Activated naive CD4-positive, alpha-beta T cell treated with Interleukin-2 at 50 U/mL for 16 hours (primary cell): ENCODE measurements around the gene RRP1B.

Experiments
- DNase-seq: peaks from one replicate; pipeline ENCODE4 v3.0.0-alpha.2; 2020

Gene RRP1B

GRCh38 chr21:43728467-43729390 is 69.4 kb downstream of the RRP1B start:
- peak; percentile 83 for DNase-seq

DNA sequence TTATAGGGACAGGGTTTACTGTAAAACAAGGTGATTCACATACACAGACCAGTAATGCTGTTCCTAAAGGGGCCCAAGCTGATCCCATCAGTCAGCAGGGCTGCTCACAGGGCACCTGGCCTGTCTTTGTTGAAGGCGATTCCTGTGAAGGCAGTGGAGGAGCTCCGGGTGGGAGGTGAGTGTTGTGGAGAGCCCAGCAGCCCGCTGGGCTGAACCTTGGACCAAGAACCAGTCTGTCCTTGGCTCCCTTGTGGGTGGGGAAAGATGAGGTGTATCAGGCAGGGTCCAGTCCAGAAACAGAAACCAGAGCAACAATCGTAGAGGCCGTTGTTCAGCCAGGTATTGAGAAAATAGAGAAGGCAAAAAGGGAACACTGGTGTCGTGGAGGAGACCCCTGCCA is 72.1 kb downstream of the RRP1B start:
- DNase-seq, result no peak

- no peak for DNase-seq
These were observed 72.7 kb downstream of the RRP1B start for GRCh38 chr21:43731891-43732711.

- no peak for DNase-seq
These were observed 73.7 kb downstream of the RRP1B start for GRCh38 chr21:43733060-43733459.

GRCh38 chr21:43733529-43734071 is 74.2 kb downstream of the RRP1B start:
- DNase-seq, result no peak

GRCh38 chr21:43734131-43734927 is 75.0 kb downstream of the RRP1B start:
- no peak for DNase-seq

DNA sequence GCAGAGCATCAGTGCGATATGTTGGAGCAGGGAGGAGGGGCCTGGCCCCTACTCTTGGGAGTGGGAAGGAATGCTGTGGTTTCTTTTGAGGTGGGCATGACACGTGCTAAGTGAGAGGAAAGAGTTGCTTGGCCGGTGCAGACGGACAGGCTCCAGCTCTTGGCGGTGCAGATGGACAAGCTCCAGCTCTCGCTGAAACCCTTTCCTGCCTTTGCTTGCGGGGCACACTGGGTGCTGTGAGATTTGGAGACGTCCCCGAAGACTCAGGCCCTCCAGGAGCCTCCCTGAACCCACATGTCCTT is 75.5 kb downstream of the RRP1B start:
- DNase-seq, result no peak

DNA sequence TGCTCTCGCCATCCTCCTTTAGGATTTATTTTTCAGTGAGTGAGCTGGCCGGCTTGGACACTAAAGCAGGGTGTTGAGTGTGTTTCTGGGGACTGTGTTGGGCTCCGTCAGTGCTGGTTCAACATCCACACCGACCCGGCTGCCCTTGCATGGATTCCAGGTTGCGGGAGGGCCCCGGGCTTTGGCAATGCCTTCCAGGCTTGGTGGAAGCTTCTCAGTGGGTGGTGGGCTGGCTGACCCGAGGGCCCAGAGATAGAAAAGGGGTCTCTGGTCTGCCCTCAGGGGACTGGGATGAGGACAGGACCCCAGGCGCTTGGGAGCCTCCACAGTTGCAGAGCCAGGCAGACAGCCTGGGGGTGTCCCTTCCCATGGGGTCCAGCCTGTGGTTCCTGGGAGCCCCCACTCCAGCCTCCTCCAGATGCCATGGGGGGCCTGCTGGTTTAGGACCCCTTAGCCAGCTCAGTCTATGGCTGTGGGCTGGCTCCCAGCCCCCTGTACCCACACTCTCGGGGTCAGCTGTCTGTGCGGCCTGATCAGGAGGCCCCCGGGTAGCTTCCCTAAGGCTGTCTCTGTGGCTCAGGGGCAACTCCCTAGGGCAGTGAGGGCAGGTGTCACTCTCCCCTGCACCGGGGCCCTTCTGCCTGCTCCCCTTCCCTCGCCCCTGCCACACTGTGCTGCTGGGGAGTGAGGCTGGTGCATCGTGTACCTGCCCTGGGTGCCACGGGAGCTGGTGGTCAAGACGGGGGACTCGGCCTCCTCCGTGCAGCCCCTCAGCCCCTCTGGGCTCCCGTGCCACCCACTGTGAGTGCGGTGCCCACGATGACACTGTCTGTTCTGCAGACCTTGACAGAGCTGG is 76.1 kb downstream of the RRP1B start:
- DNase-seq, result no peak

GRCh38 chr21:43736224-43736883 is 77.0 kb downstream of the RRP1B start:
- no peak for DNase-seq

DNA sequence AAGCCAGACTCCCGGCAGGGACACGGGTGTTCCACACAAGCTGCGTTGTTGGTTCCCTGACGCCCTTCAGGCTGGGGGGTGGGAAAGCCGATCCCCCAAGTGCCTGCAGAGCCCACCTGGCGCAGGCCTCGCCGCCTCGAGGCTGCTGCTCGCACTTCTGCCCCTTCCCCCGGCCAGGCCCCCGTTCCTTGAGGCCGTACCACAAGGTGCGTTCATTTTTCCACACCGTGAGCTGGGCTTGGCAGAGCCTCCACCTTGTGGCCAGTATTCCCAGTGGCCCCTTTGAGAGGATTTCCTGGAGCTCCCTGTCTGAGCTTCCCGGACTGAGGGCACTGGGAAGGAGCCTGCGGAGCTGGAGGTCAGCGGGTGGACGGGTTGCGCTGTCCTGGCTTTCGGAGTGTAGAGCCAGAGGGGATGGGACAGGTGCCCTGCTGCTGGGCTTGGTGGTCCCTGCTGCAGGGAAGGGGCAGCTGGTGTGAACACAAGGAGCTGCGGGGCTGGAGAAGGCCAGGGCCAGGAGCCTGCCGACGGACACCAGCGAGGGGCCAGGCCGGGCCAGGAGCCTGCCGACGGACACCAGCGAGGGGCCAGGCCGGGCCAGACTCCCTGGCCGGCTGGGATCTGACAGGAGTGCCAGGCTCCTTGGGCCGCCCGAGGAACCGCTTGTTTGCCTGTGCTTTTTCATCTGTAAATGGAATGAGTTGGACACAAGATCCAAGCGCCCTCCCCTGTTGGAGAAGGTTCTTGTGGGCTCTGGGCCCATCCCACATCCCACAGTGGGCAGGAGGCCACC is 78.0 kb downstream of the RRP1B start:
- no peak for DNase-seq

DNA sequence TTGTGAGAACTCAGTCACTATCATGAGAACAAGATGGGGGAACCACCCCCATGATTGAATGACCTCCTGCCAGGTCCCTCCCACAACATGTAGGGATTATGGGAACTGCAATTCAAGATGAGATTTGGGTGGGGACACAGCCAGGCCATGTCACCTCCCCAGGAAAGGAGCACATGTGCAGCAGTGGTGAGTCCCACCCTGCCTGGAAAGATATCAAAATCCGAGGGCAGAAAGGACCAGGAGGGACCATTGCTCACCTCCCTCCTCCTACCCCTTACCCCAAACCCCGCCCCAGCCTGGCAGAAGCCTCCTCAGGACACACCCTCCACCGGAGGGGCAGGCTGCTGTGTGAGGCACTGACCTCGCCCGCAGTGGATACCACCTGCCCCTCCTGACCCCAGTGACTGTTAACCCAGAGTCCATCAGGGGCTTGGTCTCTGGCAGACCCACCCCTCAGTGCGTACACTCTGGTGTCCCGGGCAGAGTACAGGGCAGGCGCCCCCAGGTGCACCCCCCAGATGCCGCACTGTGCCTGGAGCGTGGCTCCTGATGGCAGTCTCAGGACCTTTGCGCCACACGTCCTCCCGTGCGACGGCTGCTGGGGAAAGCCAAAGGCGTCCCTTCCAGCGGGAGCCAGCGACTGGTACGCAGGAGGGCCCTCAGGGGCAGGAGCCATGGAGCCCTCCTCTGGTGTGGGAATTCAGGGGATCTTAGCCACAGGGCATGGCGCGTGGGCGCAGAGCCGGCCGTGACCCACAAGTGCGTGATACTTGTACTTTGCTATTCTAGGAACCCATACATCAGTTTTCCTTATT is 80.5 kb downstream of the RRP1B start:
- no peak for DNase-seq

DNA sequence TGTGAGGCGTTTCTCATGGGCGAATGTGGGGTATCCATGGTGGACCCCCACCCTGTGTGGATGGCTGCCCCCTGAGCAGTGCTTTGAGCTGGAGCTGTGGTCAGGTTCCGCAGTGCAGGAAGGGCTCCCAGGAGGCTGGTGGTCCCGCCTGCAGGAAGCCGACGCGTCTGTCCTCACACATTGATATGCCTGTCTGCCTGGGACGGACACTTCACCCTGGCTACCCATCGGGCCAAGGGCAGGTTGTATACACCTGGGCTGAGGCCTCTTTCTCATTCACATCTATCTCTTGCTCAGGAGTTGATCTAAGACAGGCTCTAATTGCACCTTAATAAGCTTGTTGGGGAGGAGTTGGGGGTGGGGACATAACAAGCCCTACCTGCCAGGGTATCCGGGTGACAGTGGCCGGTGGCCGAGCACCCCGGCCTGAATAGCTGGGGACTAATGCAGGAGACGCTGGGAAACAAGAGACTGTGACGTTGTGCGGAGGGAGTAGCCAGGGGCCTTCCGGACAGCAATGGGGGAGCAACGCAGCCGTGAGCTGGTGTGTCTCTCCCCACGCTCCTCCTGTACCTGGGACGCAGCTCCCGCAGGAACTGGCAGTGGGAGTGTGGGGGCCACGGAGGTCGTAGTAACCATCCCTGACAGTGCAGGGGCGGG is 81.3 kb downstream of the RRP1B start:
- no peak for DNase-seq

- DNase-seq, result no peak
These were observed 82.2 kb downstream of the RRP1B start for GRCh38 chr21:43741423-43742096.

- DNase-seq, result no peak
These were observed 84.6 kb downstream of the RRP1B start for GRCh38 chr21:43743947-43744346.

- DNase-seq, result no peak
These were observed 85.4 kb downstream of the RRP1B start for GRCh38 chr21:43744725-43745124.
